ENCODE results near the gene SLC28A2. TPM values are rescaled to one million over a fixed set of nuclear protein-coding genes. Genes with fewer than 3 reads are reported as not detected.
"Not testable (repeated sequence)": the region's sequence is repeated elsewhere in the genome, so short reads cannot be mapped to it uniquely, and the experiment has no call there.

SLC28A2 gene
- total RNA-seq, 2 experiments from 2014 or later: not detected

- ChIA-PET CTCF (no interaction called here), POLR2A (no interaction called here)
- no peak overlapping the region for H3K27ac Mint-ChIP-seq
- no peak overlapping the region for H3K4me3 Mint-ChIP-seq
- H3K27me3 Mint-ChIP-seq: peaks cover 22% of the 10 kb centered on the region
- intact Hi-C loops (cut with DNase I, micrococcal nuclease): no loop called here
- no peaks in the 10 kb centered on the region for H3K36me3 ChIP-seq (ENCODE audit: insufficient read depth, low read length)
- no peaks in the 10 kb centered on the region for H3K4me1 Mint-ChIP-seq (ENCODE audit: low read depth)
- no peak overlapping the region for H3K4me3 ChIP-seq (ENCODE audit: low read length)
- H3K9me3 Mint-ChIP-seq: peaks cover 20% of the 10 kb centered on the region
- ATAC-seq (ENCODE audit: poor library complexity) (no peak), DNase-seq (no peak)
- peaks cover 13 to 29% of the 10 kb centered on the region in 2 experiments for H3K9me3 ChIP-seq (ENCODE audit: control insufficient read depth in 1 of 2, insufficient read depth in 1 of 2, low read length in 2 of 2)
- H3K27ac ChIP-seq (ENCODE audit: low read depth in 1 of 2, low read length in 2 of 2): no peak overlapping the region
- H3K4me1 ChIP-seq (ENCODE audit: insufficient read depth, low read length): no peaks in the 10 kb centered on the region
- TF ChIP-seq, protein P1, sequence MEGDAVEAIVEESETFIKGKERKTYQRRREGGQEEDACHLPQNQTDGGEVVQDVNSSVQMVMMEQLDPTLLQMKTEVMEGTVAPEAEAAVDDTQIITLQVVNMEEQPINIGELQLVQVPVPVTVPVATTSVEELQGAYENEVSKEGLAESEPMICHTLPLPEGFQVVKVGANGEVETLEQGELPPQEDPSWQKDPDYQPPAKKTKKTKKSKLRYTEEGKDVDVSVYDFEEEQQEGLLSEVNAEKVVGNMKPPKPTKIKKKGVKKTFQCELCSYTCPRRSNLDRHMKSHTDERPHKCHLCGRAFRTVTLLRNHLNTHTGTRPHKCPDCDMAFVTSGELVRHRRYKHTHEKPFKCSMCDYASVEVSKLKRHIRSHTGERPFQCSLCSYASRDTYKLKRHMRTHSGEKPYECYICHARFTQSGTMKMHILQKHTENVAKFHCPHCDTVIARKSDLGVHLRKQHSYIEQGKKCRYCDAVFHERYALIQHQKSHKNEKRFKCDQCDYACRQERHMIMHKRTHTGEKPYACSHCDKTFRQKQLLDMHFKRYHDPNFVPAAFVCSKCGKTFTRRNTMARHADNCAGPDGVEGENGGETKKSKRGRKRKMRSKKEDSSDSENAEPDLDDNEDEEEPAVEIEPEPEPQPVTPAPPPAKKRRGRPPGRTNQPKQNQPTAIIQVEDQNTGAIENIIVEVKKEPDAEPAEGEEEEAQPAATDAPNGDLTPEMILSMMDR (IDR thresholded peaks at IDR 0.05): no peak
- peaks cover 26% of the 10 kb centered on the region for H3K36me3 Mint-ChIP-seq (ENCODE audit: low read depth)
- H3K27me3 ChIP-seq (ENCODE audit: control insufficient read depth in 1 of 2, insufficient read depth in 2 of 2, low read length in 2 of 2): peaks cover 0 to 8% of the 10 kb centered on the region in 2 experiments
Measured at GRCh38 chr15:45234562-45235235, 17.3 kb upstream of the SLC28A2 start.

- Mint-ChIP-seq H3K27me3 (peaks cover 13% of the 10 kb centered on the region), H3K9me3 (peaks cover 24% of the 10 kb centered on the region), H3K36me3 (ENCODE audit: low read depth) (peaks cover 40% of the 10 kb centered on the region)
- H3K27ac ChIP-seq (ENCODE audit: low read depth in 1 of 2, low read length in 2 of 2); H3K4me3 ChIP-seq (ENCODE audit: low read length); H3K27ac Mint-ChIP-seq; H3K4me1 Mint-ChIP-seq (ENCODE audit: low read depth); H3K36me3 ChIP-seq (ENCODE audit: insufficient read depth, low read length); DNase-seq; intact Hi-C loops (cut with DNase I, micrococcal nuclease); H3K27me3 ChIP-seq (ENCODE audit: control insufficient read depth in 1 of 2, insufficient read depth in 2 of 2, low read length in 2 of 2); H3K4me3 Mint-ChIP-seq; POLR2A ChIA-PET; H3K4me1 ChIP-seq (ENCODE audit: insufficient read depth, low read length); CTCF ChIA-PET; ATAC-seq (ENCODE audit: poor library complexity): not testable (repeated sequence)
- H3K9me3 ChIP-seq (ENCODE audit: control insufficient read depth in 1 of 2, insufficient read depth in 1 of 2, low read length in 2 of 2): peaks cover 22 to 48% of the 10 kb centered on the region in 2 experiments
Measured at GRCh38 chr15:45236806-45237205, 15.2 kb upstream of the SLC28A2 start.

DNA sequence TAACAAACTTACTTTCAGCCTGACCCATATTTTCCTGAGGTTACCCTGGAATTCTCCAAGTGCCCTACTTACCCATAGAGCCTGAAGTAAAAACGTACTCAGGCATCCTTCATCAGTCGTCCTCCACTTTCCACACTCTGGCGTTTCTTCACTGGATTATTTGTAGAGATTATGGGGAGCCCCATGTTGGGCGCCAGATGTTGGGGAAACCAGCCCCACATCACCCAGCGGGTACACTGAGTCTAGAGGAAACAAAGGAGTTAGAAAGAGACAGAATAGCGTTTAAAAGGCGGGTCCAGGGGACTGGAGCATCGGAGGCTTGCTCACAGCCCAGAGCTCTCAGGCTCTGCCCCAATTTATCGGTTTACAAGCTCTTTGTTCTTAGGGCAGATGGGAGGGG is 9.7 kb upstream of the SLC28A2 start:
- TF ChIP-seq, protein P1 (IDR thresholded peaks at IDR 0.05): no peak
- ChIA-PET CTCF (no interaction called here), POLR2A (no interaction called here)
- H3K4me1 Mint-ChIP-seq (ENCODE audit: low read depth): no peaks in the 10 kb centered on the region
- Histone ChIP-seq H3K27me3 (ENCODE audit: control insufficient read depth in 1 of 2, insufficient read depth in 2 of 2, low read length in 2 of 2) (peaks cover 0 to 5% of the 10 kb centered on the region in 2 experiments), H3K36me3 (ENCODE audit: insufficient read depth, low read length) (no peaks in the 10 kb centered on the region), H3K4me1 (ENCODE audit: insufficient read depth, low read length) (no peaks in the 10 kb centered on the region), H3K4me3 (ENCODE audit: low read length) (no peak overlapping the region), H3K9me3 (ENCODE audit: control insufficient read depth in 1 of 2, insufficient read depth in 1 of 2, low read length in 2 of 2) (peaks cover 46 to 76% of the 10 kb centered on the region in 2 experiments), H3K27ac (ENCODE audit: low read depth in 1 of 2, low read length in 2 of 2) (no peak overlapping the region)
- H3K27me3 Mint-ChIP-seq: no peaks in the 10 kb centered on the region
- H3K9me3 Mint-ChIP-seq: peaks cover 19% of the 10 kb centered on the region
- H3K4me3 Mint-ChIP-seq: no peak overlapping the region
- intact Hi-C loops (cut with DNase I, micrococcal nuclease): no loop called here
- H3K36me3 Mint-ChIP-seq (ENCODE audit: low read depth): peaks cover 70% of the 10 kb centered on the region
- ATAC-seq (ENCODE audit: poor library complexity) (no peak), DNase-seq (peak in 1 of 14 experiments; percentile 7)
- H3K27ac Mint-ChIP-seq: no peak overlapping the region
